Spleen (tissue), 11 donors: ENCODE results near the gene MCC. TPM values are rescaled to one million over a fixed set of nuclear protein-coding genes. Genes with fewer than 3 reads are reported as not detected.

Experiments
- DNase-seq: peaks from one replicate; pipeline ENCODE4 v3.0.0-alpha.2; 2020
- H3K27ac ChIP-seq, 8 donors: fragments of 200-600 bp; sonication (generic) in 7 of 8; 1 replicate in 4 of 8; 2 replicates in 4 of 8; pipeline versions ENCODE4 v1.5.0 to v1.8.0; 2016 to 2021; ENCODE audit warnings: inconsistent platforms in 4 of 8, mild to moderate bottlenecking in 4 of 8, moderate library complexity in 1 of 8
- H3K27me3 ChIP-seq, 7 donors: fragments of 200-600 bp; sonication (generic) in 6 of 7; replicated peaks in 1 of 7; 1 replicate in 4 of 7; 2 replicates in 3 of 7; pipeline versions ENCODE4 v1.5.0 to v1.8.0; 2016 to 2021; ENCODE audit warnings: inconsistent platforms in 3 of 7, mild to moderate bottlenecking in 1 of 7
- H3K36me3 ChIP-seq, 6 donors: fragments of 200-600 bp; sonication (generic) in 5 of 6; 1 replicate in 4 of 6; 2 replicates in 2 of 6; pipeline versions ENCODE4 v1.5.0 to v1.8.0; 2016 to 2021; ENCODE audit warnings: inconsistent platforms in 2 of 6
- H3K4me1 ChIP-seq, 6 donors: fragments of 200-600 bp; sonication (generic) in 5 of 6; 1 replicate in 3 of 6; 2 replicates in 3 of 6; pipeline versions ENCODE4 v1.5.0 to v1.8.0; 2016 to 2021; ENCODE audit warnings: inconsistent platforms in 3 of 6
- H3K4me3 ChIP-seq, 8 donors: fragments of 200-600 bp; sonication (generic) in 7 of 8; 1 replicate in 4 of 8; 2 replicates in 4 of 8; pipeline versions ENCODE4 v1.5.0 to v1.8.0; 2016 to 2021; ENCODE audit warnings: inconsistent platforms in 4 of 8, mild to moderate bottlenecking in 4 of 8, moderate library complexity in 2 of 8
- H3K9me3 ChIP-seq, 8 donors: fragments of 200-600 bp; sonication (generic) in 7 of 8; 1 replicate in 4 of 8; 2 replicates in 4 of 8; pipeline versions ENCODE4 v1.5.0 to v1.8.0; 2016 to 2021; ENCODE audit warnings: inconsistent platforms in 4 of 8
- CTCF ChIP-seq, 11 experiments: fragments of 200-600 bp in 7 of 11; fragments of 450-650 bp in 4 of 11; sonication (generic) in 4 of 11; IDR thresholded peaks in 8 of 11; conservative IDR thresholded peaks in 3 of 11; 1 replicate in 7 of 11; 2 replicates in 4 of 11; pipeline versions ENCODE4 v1.4.0 to v1.8.0; 2016 to 2021; ENCODE audit warnings: antibody characterized with exemption in 11 of 11, inconsistent platforms in 4 of 11, mild to moderate bottlenecking in 1 of 11
- POLR2A ChIP-seq, 3 donors: fragments of 450-650 bp; IDR thresholded peaks; one replicate each; pipeline ENCODE4 v1.5.1; 2017; ENCODE audit warnings: antibody characterized with exemption in 3 of 3, mild to moderate bottlenecking in 1 of 3
- POLR2AphosphoS5 ChIP-seq, 3 donors: sonication (generic); formaldehyde crosslinking; IDR thresholded peaks; one replicate each; pipeline ENCODE4 v1.5.1; 2017; ENCODE audit warnings: antibody characterized with exemption in 3 of 3
- WGBS, 5 donors: extraction: QIAGEN DNeasy Blood & Tissue Kit in 3 of 5; methylation state at CpG; one replicate each; pipeline versions ENCODE4 v1.1.5 to v1.1.7; 2013 to 2018; 5-methylcytosine and 5-hydroxymethylcytosine counted together
- intact Hi-C: fragments of 100-400 bp; cut with DNase I; formaldehyde crosslinking; loops from one replicate; pipeline ENCODE4 v1.15.0; 2023; ENCODE audit warnings: low total_unique reads
- polyA plus RNA-seq, 3 donors: library from polyadenylated mRNA; stranded (reverse); fragments of 200-250 nt; gene quantifications; one replicate each; pipeline ENCODE4 v1.2.1, GENCODE V29; 2013
- total RNA-seq, 7 donors: library from RNA; depleted of rRNA in 3 of 7; stranded (reverse); fragments of >200 nt in 3 of 7; fragmentation: NEBNext Ultra II Directional in 4 of 7; extraction: Animal tissue kit (Norgen Biotek cat#: 25700) in 4 of 7; gene quantifications; one replicate each; pipeline versions ENCODE4 v1.1.0 to v1.2.1, GENCODE V29; 2016 to 2021
- donor health status: healthy with polysubstance abuse.
- donor health status: DM: no; HTN: no; CAD: no; lungs with moderate emphysema.
- donor health status: DM: no; HTN: no; CAD: no.
- donor health status: Bipolar disorder and iron deficiency.
- donor health status: healthy.
- donor health status: DM: no; HTN: no; CAD: no.
- donor health status: DM: yes; HTN: yes; CAD: no.

The MCC gene
- total and polyA plus RNA-seq, 10 donors: 1.3 to 32.8 (median 15.8) TPM

GRCh38 chr5:113048931-113049330, 439.3 kb downstream of the MCC start:
- Histone ChIP-seq H3K36me3 (peaks cover 0 to 11% (median 0%) of the 10 kb centered on the region in 6 donors), H3K9me3 (no peaks in the 10 kb centered on the region), H3K4me3 (no peak overlapping the region), H3K4me1 (peaks cover 0 to 28% (median 15%) of the 10 kb centered on the region in 6 donors), H3K27me3 (no peaks in the 10 kb centered on the region), H3K27ac (no peak overlapping the region)
- intact Hi-C loops: no loop called here
- DNase-seq: no peak
- whole genome bisulfite sequencing, 5 donors: 93 to 96% (median 95%) methylated on average over 10 of the region's 10 CpGs
- no peak for TF ChIP-seq CTCF (IDR thresholded peaks at IDR 0.05 in 8 of 11, conservative IDR thresholded peaks at IDR 0.05 in 3 of 11)
- no peak for TF ChIP-seq POLR2A (IDR thresholded peaks at IDR 0.05)
- TF ChIP-seq POLR2AphosphoS5 (IDR thresholded peaks at IDR 0.05): no peak

- 45 to 49% (median 46%) methylated on average over 11 of the region's 11 CpGs for WGBS, 5 donors
- TF ChIP-seq POLR2A (IDR thresholded peaks at IDR 0.05): no peak
- TF ChIP-seq CTCF (IDR thresholded peaks at IDR 0.05 in 8 of 11, conservative IDR thresholded peaks at IDR 0.05 in 3 of 11): no peak
- TF ChIP-seq POLR2AphosphoS5 (IDR thresholded peaks at IDR 0.05): no peak
- DNase-seq: no peak
- peaks cover 0 to 28% (median 15%) of the 10 kb centered on the region in 6 donors for H3K4me1 ChIP-seq
- no peaks in the 10 kb centered on the region for H3K27me3 ChIP-seq
- H3K27ac ChIP-seq: peak overlapping the region in 6 of 8 donors; percentile 44 to 75 (median 54)
- H3K9me3 ChIP-seq: no peaks in the 10 kb centered on the region
- H3K4me3 ChIP-seq: peak overlapping the region in 2 of 8 donors; percentile 19 to 56
- intact Hi-C loops: no loop called here
- peaks cover 0 to 8% (median under 1%) of the 10 kb centered on the region in 6 donors for H3K36me3 ChIP-seq
Measured at GRCh38 chr5:113047733-113048652, 440.3 kb downstream of the MCC start.

DNA sequence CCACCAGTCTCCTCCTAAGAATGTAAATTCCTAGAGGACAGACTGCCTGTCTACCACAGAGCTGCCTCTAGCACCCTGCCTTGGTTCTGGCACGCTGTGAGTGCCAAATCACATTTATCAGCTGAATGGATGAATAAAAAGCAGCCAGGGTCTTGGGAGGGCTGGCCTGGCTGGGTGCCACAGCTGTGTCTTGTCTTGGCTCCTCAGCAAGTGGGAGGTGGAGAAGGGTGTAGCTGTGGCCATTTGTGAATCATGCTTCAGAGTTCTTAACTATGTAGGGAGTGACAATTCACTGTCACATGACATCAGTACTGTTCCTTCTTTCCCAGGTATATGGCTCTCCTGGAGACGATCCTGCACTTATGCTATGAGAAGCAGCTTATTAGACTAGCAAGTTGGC, 441.0 kb downstream of the MCC start:
- Histone ChIP-seq H3K9me3 (no peaks in the 10 kb centered on the region), H3K36me3 (peaks cover 0 to 7% (median 0%) of the 10 kb centered on the region in 6 donors), H3K27me3 (no peaks in the 10 kb centered on the region), H3K4me3 (no peak overlapping the region), H3K4me1 (peaks cover 0 to 28% (median 15%) of the 10 kb centered on the region in 6 donors), H3K27ac (peak overlapping the region in 5 of 8 donors; percentile 38 to 66 (median 51))
- intact Hi-C loops: no loop called here
- no peak for TF ChIP-seq POLR2A (IDR thresholded peaks at IDR 0.05)
- TF ChIP-seq CTCF (IDR thresholded peaks at IDR 0.05 in 8 of 11, conservative IDR thresholded peaks at IDR 0.05 in 3 of 11): no peak
- TF ChIP-seq POLR2AphosphoS5 (IDR thresholded peaks at IDR 0.05): no peak
- DNase-seq: no peak
- 71 to 85% (median 76%) methylated on average over 2 of the region's 2 CpGs for WGBS, 5 donors
